HG02840 (cell line): ENCODE data around the gene NLE1.
"Not testable (repeated sequence)": the region's sequence is repeated elsewhere in the genome, so short reads cannot be mapped to it uniquely, and the experiment has no call there.

Experiments used
- ATAC-seq: cut with Tn5 transposase; IDR thresholded peaks from one replicate; pipeline ENCODE4 v1.9.1; 2021; ENCODE audit warnings: mild to moderate bottlenecking, moderate library complexity, moderate number of reproducible peaks; ENCODE audit not compliant: unreplicated experiment, low FRiP score

The NLE1 gene

DNA sequence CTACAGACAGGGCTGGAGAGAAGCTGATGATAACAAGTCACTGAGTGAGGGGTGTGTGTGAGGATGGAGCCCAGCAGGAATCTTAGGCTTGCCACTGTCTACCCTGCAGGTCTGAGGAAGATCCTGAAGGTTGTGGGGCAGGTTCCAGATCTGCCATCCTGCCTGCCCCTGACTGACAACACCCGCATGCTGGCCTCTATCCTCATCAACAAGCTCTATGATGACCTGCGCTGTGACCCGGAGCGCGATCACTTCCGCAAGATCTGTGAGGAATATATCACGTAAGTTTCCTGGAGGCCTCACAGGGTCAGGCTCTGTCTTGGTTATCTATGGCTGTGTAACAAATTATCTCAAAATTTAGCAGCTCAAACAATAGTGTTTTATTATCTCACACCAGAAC, 21.8 kb upstream of the NLE1 start:
- ATAC-seq, result no peak

DNA sequence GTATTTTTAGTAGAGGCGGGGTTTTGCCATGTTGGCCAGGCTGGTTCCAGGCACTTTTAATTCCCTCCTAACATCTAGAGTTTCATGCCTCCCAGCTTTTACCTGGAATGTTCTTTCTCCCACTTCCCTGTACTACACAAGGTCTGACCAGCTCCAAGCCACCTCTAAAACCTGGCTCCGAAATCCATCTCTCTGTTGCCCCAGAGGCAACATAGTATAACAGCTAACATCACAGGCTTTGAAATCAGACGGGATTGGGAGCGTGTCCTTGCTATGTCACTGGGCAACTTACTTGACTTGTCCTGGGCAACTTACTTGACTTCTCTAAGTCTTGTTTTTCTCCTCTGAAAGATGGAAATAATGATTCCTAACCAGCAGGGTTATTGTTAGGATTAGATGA, 20.7 kb upstream of the NLE1 start:
- no peak for ATAC-seq

DNA sequence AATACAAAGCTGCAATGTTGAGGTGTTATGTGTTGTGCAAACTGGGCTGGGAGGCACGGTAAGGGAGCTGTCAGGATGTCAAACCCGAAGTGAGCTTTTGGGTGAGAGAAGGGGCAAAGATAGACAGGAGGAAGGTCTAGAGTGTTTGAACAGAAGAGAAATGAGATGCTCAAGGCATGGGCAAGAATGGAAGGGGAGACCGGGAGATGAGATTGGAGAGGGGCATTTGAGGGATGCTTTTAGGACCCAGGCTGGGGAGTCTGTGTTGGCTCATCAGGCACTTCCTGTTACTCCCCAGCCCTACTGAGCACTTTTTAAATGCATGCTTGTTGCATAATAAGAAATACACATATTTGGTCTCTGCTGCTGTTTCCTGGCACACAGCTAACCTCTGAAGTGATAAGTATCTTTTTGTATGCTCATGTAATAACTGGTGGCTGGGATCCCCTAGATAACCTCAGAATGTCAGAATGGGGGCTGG, 19.2 kb upstream of the NLE1 start:
- ATAC-seq, result no peak

DNA sequence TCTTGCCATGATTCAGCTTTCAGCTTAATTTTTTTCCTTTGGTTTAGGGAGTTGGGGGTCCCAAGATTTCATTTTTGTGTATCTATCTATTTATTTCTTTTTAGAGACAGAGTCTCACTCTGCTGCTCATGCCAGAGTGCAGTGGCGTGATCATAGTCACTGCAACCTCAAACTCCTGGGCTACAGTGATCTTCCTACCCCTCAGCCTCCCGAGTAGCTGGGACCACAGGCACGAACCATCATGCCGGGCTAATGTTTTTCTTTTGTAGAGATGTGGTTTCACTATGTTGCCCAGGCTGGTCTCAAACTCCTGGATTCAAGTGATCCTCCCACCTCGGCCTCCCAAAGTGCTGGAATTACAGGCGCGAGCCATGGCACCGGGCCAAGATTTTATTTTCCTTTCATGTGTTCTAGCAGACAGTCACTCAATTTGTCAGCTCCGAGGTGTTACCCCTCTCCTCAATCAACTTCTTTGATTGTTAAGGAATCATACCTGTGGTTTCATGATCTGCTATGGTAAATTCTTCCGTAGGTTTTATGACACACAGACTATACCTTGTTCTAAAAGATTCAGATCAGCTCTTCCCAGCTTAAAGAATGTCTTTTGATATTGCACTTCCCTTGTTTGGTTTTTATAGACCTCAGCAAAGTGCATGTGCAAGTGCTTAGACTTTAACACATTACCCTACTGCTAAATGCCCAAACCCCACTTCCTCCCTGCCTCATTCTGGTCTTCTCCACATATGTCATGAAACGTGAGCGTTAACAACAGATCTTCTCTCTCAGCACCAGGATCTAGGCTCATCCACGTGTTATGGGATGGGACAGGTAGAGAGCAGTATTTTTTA, 18.5 kb upstream of the NLE1 start:
- ATAC-seq, result no peak

DNA sequence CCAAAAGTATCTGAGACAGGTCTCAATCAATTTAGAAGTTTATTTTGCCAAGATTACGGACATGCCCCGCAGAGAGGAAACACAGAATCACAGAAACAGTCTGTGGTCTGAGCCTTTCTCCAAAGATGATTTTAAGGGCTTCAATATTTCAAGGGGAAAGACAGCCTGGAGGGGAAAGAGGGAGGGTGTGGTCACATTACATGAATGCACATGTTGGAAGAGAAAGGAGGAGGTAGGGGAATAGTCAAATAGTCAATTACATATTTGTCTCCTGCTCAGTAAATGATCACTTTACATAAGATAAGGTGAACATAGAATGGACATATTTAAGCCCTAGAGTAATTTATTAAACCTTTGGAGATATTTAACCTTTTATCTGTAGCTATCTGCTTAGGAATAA, 17.8 kb upstream of the NLE1 start:
- ATAC-seq, result no peak

DNA sequence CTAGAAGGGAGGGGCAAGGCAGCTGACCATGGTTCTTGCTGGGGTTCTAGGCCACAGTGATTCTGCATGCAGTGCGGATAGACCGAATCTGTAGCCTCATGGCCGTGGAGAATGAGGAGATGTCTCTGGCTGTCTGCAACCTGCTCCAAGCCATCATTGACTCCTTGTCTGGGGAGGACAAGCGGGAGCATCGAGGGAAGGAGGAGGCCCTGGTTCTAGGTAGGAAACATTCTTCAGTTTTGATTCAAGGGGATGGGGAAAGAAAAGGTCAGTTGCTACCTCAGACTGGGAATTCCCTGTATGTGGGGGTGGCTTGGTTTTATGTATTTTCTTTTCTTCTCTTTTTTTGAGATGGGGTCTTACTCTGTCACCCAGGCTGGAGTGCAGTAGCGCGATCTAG, 13.1 kb upstream of the NLE1 start:
- ATAC-seq, result no peak

DNA sequence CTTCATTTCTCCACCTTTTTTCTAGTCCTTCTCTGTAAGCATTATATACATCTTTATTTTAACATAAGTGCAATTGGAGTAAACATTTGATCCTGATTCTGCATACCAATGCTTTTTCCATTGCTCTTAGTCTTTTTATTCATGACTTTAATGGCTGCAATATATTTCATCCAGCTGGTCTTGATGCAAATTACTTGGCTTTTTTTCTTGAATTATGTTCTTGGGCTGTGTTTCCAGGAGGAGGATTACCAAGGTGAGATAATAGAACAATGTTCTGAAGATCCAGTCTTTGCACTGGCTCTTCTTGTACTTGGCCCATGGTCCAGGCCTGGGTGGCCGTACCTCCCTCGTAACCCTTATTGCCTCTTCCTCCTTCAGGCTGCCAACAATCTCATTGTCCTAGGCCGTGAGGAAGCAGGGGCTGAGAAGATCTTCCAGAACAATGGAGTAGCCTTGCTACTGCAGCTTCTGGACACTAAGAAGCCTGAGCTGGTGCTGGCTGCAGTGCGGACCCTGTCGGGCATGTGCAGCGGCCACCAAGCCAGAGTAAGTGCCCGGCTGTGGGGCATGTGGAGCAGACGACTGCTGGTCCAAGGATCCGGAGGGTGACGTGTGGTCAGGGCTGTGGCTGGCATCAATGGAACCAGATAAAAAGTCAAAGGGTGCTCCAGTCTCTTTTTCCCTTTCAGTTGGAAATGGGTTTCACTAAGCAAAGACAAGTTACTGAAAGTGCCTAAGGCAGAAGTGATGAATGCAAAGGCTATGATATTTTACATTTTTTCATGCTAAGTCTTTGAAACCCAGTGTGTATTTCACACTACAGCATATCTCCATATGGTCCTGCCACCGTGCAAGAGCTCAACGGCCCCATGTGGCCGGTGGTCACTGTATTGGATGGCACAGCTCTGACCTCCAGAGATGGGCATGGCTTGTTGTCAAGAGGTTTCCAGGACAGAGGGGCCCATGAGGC, 12.4 kb upstream of the NLE1 start:
- ATAC-seq, result no peak

DNA sequence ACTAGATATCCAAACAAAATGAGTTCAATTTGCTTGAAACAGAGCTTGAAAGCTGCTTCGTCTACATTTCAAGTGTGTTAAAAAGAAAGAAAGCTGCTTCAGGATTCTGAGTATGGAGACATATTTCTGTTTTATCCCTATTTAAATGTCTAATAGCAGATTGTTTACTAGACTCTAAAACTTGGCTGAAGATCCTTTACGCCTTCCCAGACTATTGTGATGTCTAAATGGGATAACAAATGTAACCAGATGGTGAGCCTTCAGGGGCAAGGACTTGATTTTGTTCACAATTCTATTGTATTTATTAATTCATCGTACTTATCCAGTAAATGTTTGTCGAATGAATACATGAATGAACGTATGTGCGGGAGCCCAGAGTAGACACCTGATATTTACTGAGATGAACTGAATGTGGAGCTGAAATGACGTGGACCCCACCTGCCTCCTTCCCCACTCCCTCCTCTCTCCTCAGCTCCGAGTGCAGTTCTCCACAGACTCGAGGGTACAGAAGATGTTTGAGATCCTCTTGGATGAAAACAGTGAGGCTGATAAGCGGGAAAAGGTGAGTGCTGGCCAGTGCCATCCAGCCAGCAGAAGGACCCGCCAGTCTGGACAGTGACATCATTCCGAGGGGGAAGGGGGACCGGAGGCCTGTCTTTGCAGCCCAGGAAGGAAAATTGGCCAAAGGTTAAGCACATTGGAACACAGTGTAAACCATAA, 10.5 kb upstream of the NLE1 start:
- ATAC-seq, result no peak

DNA sequence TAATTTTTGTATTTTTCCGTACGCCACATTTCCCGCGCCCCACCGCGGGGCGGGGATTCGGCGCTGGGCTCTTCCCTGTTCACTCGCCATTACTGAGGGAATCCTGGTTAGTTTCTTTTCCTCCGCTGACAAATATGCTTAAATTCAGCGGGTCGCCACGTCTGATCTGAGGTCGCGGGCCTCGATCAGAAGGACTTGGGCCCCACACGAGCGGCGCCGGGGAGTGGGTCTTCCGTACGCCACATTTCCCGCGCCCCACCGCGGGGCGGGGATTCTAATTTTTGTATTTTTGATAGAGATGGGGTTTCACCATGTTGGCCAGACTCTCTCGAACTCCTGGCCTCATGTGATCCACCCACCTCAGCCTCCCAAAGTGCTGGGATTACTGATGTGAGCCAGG, 9.0 kb upstream of the NLE1 start:
- ATAC-seq, result not testable (repeated sequence)

DNA sequence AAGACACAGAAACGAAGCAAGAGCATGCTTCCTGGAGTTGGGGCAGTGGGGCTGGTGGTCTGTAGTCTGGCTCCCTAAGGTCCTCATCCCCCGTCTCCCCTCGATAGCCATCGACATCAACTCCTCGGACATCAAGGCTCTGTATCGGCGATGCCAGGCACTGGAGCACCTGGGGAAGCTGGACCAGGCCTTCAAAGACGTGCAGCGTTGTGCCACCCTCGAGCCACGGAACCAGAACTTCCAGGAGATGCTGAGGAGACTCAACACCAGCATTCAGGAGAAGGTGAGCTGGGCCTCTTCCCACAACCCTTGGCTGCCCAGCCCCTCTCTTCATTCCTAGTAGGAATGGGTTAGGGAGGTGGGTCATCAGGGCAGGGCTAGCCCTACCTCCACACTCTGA, 7.8 kb upstream of the NLE1 start:
- ATAC-seq, result no peak

DNA sequence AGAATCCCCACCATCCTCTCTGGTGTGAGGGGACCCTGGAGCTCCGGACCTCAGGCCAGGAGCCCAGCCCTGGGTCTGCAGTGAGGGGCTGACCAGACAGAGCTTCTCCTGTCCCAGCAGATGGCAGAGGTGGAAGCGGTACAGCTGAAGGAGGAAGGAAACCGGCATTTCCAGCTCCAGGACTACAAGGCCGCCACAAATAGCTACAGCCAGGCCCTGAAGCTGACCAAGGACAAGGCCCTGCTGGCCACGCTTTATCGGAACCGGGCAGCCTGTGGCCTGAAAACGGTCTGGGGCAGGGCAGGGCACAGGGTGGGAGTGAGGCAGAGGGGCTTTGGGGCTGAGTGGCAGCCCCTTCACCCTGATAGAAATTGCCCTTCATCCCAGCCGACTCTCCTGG, 6.0 kb upstream of the NLE1 start:
- ATAC-seq, result no peak

DNA sequence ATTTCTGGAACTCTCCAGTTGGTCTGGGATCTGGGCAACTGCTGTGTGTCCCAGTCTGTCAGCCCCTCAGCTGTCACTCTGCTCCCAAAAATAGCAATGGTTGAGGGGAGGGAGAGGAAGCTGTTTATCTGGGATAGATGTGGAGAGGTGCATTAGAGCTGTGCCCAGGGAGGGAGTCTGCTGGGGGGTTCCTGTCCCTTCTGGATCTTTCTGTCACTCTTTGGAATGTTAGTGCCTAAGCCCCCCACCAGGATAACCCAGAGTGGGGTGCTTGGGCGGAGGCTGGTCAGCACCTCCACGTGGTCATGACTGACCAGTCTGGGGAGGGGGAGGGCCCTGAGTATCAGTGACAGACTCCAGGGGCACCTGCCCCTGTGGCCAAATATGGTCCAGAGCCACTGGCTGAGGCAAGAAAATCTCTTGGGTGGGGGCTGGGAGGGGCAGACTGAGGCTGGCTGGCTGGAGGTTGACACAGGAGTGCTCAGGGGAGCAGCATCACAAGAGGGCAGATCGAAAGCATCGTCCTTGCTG, 5.3 kb upstream of the NLE1 start, which contains the start of gene UNC45B:
Gene UNC45B, plus strand, starts transcription at position 443 of the 531 bp plus-strand sequence. CDS start 447 bp downstream, outside the sequence.
- no peak for ATAC-seq

DNA sequence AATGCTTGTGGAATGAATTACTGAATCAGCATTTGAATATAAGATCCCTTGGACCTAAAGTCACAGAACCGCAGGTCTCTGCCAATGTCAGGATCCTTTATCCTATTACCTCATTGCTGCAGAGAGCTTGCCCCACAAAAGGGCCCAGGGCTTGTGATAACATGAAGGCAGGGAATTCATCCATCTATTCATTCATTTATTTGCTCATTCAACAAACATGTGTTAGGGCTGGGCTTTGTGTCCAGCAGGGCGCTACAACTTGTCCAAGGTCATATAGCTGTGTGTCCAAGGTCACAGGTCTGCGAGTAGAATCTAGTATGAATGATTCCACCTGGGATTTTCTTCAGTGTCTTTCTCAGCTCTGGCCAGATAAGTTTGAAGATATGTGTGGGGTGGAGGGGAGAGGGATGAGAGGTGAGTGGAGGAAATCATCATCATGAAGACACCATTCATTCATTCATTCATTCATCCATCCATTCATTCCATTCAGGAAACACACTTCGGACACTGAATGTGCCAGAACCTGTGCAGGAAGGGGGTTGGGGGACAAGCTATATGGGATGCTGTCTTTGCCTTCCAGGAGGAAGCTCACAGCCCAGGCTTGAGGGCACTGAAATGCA, 4.2 kb upstream of the NLE1 start:
- no peak for ATAC-seq

DNA sequence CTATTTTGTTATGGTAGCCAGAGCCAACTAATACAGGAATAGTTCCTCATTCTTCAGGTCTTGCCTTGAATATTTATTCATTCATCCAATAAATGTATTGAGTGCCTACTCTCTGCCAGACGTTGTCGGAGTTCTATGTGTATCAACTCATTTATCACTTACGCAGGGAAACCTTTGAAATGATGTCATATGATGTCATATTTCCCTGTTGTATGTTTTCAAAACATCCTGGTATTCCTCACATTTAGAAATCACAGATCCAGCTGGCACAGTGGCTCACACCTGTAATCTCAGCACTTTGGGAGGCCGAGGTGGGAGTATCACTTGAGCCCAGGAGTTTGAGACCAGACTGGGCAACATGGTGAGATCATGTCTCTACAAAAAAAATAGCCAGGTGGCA, 2.7 kb upstream of the NLE1 start:
- ATAC-seq, result no peak

DNA sequence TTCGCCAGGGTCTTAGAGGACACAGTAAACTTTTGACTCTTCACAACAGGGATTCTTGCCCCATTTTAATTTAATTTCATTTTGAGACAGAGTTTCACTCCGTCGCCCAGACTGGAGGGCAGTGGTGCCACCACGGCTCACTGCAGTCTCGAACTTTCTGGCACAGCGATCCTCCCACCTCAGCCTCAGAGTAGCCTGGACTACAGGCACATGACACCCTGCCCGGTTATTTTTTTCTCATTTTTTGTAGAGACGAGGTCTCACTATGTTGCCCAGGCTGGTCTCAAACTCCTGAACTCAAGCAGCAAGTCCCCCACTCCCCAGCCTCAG, 329 bp upstream of the NLE1 start:
- ATAC-seq, result no peak

DNA sequence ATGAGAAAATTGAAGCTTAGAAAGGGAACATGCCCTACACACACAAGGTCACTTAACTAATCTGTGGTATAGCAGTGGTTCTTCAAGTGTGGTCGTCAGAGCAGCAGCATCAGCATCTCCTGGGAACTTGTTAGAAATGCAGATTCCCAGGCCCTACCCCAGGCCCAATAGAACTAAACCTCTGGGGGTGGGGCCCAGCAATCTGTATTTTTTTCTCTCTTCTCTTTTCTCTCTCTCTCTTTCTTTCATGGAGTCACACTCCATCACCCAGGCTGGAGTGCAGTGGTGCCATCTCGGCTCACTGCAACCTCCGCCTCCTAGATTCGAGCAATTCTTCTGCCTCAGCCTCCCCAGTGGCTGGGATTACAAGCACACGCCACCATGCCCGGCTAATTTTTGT, 3.9 kb downstream of the NLE1 start:
- ATAC-seq, result no peak

DNA sequence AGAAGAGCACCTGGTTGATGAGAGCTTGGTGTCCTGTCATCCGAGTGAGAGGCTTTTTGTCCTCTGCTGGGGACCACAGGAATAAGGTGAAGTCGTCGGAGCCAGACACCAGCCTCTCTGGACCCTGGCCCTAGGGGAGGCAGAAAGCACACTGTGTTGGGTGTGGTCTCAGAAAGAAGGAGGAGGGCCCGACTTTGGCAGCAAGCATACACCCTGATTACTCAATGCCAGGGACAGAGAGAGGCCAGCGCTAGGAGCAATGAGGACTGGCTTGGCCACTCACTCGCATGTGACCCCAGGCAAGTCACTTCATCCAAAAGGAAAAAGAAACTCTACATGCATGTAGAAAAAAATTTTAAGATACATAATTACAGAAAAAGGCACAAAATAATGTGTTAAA, 6.8 kb downstream of the NLE1 start:
- ATAC-seq, result no peak

DNA sequence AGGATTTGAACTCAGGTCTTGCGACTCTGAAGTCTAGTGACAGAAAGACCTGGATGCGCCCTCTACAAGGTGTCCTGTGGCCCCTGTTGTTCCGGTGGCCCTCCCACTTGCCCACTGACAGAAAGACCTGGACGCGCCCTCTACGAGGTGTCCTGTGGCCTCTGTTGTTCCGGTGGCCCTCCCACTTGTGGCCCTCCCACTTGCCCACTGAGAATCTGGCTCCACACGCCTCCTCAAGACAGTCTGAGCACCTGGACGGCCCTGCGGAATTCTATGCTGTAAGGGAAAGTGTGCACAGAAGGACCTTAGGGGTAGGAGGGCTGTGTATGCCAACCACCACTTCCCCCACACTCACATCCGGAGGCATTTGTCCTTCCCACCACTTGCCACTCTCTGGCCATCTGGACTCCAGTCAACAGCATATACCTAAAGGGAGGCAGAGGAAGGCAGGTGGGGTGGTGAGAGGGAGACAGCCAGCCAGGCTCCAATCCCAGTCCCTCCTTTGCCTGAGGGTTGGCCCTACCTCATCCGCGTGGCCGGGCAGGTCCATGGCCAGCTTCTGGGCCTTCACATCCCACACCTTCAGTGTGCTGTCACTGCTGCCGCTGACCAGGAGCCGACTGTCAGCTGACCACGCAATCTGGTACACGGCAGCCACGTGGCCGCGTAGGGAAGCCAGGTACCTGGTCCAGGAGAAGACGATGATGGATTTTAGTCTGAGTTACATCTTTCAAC, 9.1 kb downstream of the NLE1 start:
- no peak for ATAC-seq

DNA sequence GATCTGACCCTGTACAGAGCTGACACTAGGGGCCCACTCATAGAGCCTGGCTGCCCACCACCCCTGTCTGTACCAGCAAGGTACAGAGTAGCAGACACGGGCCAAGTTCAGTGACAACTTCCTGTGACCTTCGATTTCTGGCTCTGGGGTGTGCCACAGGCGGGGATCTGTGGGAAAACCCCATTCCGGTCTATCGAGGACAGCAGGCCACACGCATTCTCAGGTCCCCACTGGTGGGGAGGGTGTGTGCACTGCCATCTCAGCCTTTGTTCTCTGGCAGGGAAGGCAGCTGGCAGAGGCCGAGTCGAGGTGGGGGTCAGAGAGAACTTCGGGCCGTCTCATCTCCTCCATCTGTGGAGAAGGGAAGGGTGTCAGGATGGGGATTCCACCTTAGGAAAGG, 10.0 kb downstream of the NLE1 start:
- no peak for ATAC-seq
